NCI-H187 treated with DMSO at 0.1 percent for 48 hours (cell line): Measurements from ENCODE around the gene OSBPL10.

Source experiments
- DNase-seq: peaks from one replicate; lab custom pipeline; 2025; lab: John Stamatoyannopoulos, UW

The OSBPL10 gene

DNA sequence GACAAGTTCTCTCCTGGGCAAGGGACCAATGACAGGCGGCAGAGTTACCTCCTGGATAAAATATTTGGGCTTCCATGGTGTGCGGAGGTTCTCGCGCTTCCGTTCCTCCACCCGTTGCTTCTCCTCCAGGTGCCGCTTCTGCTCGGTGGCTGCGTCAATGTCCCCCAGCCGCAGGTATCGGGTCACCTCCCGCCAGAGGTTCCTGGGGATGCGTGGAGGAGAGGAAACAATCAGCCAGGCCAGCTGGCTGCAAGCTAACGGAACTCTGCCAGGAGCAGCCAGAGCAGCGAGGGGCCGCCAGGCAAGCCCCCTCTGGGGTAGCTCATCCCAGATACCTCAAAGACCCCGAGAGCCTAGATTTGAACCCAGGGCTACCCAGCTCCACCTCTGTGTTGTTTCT is 317.0 kb downstream of the OSBPL10 start:
- DNase-seq: no peak

DNA sequence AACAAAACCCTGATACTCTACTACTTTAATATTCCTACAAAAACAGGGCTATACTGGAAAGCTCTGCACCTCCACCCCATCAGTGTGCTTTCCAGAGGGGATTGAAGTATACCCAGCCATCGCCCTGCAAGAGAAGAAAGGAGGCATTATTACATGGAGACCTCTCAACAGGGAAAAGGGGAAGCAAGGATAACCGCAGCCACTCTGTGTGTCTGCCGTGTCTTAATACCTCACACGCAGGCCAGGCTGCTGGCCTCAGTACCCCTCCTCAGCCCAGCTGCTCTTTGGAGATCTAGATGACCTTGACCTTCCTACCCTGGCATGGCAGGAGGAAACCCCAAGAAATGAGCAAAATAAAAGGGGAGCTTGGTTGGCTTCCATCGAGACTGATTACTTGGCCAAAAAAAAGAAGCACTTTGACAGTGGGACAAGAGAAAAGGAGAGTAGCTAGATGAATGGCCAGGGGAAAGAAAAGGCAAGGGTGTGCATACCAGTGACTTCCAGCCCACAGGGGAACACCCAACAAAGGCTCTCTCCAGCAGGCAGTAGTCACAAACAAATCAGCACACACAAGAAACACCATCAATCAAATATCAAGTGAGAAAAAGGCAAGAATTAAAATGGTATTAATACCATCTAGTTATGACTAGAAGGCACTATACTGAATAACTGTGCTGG is 318.9 kb downstream of the OSBPL10 start:
- DNase-seq: no peak

DNA sequence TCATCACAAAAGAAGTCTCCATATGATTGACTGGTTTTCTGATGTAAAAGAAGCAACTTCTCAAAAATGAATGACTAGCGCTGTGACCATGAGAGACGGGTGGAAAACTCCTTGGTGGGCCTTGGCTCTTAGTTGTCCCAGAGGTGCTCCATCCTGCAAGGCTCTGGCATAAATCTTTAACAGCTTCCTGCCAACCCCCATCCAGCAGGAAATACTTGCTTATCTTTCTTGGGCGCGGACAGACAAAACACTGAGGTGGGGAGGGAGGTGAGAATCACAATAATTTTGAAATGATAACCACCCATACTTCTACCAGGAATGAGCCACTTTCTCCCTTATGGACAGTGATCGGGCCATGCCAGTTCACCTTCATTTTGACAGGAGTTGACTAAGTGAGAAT is 319.8 kb downstream of the OSBPL10 start:
- DNase-seq: no peak

DNA sequence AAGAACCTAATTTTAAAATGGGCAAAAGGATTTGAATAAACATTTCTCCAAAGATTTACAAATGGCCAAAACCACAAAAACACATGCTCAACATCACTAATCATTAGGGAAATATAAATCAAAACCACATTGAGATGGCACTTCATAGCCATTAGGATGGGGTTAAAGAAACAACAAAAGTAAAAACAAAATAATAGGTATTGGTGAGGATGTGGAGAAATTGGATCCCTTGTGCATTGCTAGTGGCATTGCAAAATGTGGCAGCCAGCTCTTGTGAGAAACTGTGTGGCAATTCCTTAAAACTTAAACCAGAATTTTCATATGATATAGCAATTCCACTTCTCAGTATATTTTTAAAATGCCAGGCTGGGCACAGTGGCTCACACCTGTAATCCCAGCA is 321.8 kb downstream of the OSBPL10 start:
- no peak for DNase-seq

DNA sequence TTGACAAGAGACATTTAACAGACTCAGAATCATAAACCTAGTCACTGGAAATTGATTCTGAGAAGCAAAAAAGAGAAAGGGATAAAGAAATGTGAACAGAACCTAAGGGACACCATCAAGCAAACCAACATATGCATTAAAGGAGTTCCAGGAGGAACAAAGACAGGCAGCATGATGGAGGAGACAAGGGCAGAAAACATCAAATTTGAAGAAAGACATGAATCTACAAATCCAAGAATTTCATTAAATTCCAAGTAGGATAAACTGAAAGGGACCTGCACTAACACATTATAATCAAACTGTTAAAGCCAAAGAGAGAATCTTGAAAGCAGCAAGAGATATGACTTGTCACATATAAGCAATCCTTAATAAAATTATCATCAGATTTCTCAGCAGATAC is 326.1 kb downstream of the OSBPL10 start:
- DNase-seq: no peak

DNA sequence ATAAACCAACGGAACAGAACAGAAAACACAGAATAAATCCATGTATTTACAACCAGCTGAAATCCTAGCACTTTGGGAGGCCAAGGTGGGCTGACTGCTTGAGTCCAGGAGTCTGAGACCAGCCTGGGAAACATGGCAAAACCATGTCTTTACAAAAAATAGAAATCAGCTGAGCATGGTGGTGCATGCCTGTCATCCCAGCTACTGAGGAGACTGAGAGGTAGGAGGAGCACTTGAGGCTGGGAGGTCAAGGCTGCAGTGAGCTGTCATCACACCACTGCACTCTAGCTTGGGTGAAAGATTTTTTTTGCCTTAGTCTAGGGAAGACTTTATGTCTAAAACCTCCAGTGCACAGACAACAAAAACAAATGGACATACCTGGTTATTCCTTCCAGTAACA is 327.6 kb downstream of the OSBPL10 start:
- DNase-seq: no peak

DNA sequence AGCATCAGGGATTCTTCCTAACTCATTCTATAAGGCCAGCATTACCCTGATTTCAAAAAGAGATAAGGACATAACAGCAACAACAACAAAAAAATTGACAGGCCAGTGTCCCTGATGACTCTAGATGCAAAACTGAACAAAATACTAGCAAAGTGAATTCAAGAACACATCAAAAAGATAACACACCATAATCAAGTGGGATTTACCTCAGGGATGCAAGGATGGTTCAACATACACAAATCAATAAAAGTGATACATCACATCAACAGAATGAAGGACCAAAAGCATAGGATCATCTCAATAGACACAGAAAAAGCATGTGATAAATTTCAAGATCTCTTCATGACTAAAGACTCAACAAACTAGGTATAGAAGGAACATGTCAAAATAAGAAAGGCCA is 328.8 kb downstream of the OSBPL10 start:
- no peak for DNase-seq

DNA sequence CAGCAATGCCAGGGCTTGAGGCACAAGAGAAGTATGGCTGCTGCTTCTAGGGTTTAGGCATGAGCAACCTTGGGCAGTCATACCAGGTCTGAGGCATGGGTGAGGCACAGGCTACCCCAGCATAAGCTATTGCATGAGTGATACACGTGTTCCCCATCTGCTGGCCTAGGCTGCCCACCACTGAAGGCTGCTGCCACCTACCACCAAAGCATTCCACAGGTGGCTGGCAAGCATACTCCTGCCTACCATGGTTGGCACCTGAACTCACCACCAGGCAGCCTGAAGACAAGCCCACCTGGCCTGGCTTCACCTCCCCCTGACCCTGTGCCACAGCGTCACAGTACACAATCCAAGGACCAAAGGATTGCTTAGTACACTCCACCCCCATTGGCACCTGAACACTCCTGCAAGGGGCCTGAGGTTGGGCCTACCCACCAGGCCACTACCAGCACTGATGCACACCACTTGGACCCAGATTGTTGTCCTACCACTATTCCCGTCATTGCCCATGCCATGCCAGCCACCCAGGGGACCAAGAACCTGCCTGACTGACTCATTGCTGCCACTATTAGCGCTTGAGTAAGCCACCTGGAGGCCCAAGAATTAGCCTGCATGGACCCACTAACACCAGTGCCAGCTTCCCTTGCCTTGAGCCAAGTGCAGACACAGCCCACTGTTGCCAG is 332.6 kb downstream of the OSBPL10 start:
- DNase-seq: no peak

DNA sequence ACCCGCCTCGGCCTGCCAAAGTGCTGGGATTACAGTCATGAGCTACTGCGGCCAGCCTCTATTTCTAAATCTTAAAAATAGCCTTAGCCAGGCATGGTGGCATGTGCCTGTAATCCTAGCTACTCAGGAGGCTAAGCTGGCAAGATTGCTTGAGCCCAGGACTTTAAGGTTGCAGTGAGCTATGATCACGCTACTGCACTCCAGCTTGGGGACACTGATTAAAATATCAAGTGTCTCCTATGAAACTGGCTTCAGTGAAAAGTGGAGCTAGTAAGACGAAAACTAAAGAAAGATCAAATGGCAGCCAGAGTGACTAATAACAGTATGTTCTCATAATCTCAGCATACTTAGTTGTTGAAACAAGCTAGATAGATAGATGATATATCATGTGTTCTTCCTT is 335.8 kb downstream of the OSBPL10 start:
- no peak for DNase-seq

DNA sequence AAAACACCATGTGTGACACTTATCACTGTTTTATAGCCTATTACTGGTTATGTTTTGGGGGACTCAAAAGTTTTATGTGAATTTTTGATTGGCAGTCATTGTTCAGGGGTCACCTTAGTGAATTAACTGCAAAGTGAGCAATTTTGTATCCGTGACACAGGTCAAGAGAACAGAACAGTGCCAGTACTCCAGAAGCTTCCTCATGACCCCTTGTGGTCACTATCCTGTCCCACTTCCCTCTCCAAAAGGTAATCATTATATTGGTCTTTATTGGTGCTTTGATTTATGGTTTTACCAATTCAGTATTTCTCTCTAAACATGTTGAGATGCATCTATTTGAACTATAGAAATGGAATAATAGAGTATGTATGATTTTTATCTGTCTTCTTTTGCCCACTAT is 341.2 kb downstream of the OSBPL10 start:
- DNase-seq: no peak

DNA sequence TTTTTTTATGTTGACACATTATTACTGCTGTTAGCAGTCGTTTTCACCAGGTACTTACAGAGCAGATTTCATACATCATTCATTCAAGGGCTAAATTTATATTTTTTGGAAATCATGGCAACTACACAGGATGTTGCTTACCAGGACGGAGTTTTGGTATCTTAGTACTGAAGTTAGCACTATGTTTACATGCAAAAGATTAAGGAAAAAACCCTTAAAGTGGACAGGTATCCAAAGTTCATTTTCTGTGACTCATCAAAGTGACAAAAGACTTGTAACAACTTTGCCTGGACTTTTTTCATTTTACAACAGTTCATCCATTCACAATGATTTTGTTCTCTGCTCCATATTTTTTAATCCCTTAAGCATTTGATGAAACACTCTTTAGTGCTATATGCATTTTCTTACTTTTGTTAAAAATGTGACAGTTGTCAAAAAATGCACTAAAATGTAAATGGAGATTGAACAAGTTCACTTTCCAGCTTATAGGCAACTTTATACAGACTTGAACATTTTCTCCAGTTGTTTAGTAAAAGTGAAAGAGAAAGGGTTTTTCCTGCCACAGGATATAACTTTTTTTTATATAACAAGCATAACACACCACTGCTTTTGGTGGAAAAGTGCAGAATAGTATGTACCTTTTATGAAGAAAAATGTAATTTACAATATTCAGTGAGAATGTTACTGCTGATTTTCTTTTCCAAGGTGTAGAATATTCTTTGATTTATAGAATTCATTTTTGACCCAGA is 344.2 kb downstream of the OSBPL10 start:
- DNase-seq: no peak

DNA sequence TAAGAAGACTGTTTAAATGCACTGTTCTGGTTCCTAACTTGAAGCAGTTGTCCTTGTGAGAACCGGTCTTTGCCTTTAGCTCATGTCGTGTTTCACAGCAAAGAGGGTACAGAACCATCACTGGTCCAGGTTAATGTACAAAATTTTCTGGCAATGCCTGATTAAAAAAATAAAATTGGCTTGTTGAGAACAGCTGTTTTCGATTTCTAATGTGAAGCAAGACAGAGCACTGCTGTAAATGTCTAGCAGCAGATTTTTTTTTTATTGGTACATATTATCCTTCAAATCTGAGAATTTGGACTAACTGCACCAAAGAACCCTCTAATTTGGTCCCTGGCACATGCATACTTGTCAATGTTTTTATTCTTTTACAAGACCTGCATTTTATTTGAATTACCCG is 345.0 kb downstream of the OSBPL10 start:
- DNase-seq: no peak

DNA sequence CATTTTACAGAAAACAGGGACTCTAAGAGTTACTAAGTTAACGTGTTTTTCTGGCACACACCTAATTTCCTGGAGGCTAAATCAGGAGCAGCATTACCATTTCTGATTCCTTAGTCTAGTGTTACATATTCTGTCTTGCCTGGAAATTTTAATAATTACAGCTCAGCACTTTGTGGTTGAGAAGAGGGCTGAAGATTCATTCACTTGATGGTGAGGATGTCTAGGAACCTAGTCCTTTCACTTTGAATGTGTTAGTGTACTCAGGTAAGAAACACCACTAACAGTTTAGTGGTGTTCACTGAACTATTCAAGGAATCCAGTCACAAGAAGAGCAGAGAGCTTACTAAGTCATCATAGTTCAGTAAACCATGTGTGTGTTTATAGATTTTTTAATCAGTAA is 345.5 kb downstream of the OSBPL10 start:
- DNase-seq: no peak

DNA sequence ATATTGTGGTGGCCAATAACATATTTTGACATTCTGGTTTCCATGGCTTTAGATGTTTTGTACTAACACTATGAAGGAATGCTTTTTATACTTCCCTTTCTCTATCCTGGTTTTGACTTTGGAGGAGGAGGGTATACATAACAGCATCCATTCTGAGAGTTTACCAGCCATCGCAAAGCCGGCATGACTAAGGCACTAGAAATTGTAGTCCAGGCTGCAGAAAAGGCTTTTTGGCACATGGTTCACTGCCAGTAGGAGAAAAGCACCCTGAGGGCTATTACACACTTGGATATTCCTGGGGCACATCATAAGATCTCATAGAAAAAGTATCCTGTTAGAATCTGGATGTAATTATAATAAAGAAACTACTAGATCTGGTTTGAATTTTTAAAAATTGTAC is 346.6 kb downstream of the OSBPL10 start:
- DNase-seq: no peak

DNA sequence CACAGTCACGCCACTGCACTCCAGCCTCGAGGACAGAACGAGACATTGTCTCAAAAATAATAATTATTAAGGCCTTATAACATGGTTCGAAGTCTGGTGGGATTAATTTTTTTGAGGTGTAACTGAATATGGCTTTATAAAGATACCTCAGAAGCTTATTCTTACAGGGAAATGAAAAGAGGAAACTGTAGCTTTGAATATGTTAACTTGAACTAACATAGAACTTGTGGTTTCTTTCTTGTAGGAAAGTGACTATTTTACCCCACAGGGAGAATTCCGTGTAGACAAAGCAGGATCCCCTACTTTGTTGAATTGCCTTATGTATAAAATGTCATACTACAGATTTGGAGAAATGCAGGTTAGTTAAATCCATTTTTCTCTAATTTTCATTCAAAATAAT is 352.0 kb downstream of the OSBPL10 start:
- no peak for DNase-seq

DNA sequence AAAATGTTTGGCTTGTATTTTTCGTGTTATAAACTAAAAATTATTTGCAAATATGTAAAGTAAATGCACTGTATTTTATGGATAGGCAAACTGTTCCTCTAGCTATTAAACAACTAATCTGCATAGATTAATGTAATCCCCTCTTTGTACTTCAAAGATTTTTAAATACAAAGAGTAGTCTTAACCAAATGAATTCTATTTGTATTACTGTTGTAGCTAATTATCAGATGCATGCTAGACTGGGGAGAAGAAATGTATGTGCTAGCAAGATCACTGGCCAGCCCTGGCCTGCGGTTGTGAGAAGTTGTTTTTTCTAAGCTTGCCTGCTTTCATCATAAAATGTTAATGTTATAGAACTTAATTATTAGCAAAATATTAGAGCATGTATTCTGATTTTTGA is 355.7 kb downstream of the OSBPL10 start:
- no peak for DNase-seq

DNA sequence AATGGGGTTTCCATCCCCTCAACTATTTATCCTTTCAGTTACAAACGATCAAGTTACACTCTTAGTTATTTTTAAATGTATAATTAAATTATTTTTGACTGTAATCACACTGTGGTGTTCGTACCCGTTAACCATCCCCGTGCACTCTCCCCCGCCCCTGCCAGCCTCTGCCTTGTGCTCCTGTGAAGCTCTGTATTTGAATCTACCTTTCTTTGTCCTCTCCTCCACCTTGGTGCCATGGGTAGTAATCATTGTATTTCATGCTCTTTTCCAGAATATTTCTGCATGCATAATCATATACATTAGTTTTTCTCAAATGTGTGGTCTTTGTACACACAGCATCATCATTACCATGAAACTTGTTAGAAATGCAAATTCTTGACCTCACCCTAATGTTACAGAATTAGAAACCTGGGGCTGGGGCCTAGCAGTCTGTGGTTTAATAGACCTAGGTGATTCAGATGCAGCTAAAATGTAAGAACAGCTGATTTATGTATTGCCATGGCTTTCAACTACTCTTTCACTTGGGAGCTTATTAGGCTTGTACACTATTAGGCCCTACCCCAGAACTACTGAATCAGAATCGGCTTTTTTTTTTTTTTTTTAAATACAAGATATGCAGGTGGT is 356.9 kb downstream of the OSBPL10 start:
- no peak for DNase-seq

DNA sequence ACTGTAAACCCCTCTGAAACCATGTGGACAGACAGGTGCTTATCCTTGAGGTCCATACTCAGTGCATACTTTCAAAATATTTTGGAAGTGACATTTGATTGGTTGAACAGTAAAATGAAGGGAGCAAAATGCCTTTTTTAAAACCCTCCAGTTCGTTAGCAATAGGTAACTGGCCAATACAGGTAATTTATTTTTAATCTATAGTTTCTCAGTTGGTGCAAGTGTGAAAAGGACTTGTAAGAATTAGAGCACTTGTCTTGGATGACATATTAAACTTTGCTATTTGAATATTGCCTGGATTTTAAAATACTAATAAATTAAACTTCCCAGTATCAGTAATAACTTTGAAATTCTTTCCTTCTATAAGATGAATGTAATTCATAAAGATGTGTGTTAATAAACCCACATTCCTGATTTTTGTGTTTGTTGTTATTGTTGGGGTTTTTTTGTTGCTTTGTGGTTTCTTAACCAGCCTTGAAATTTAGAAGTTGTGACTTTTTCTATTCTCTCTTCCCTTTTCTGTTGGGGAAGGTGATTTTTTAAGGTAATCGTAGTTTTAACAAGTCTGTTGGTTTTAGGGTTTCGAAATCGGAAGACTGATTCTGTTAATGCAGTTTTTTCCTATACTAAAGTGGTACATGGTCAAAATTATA is 358.3 kb downstream of the OSBPL10 start:
- no peak for DNase-seq

DNA sequence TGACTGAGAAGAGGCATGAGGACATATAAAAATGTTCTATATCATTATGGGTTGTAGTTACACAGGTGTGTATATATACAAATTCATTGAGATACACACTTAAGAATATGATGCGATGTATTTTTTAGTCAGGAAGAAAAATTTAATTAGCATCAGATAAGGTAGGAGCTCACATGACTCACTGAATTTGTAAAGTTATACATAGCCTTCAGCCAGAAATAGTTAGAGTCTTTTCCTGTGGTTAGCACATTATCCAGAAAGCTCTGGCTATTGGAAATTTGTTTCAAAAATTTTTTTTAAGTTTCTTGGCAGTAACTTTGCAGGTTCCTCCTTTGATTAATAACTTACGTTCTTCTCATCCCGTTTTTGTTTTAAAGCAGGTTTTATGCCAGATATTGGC is 359.7 kb downstream of the OSBPL10 start:
- no peak for DNase-seq

DNA sequence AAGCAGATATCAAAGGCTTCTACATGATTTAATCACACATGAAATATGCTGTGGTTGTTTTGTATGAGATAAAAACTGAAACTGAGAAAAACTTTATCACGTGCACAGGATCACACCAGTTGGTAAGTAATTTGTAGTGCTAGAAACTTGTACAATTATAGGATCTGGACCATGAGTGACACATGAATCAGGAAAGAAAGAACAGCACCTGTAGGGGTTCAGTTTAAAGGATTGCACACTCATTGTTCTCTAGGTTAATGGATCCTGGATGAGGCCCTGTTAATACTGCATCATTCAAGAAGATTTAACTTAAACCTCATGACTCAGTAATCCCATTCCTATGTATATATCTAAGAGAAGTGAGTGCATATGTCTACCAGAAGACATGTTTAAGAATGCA is 360.4 kb downstream of the OSBPL10 start:
- DNase-seq: no peak

DNA sequence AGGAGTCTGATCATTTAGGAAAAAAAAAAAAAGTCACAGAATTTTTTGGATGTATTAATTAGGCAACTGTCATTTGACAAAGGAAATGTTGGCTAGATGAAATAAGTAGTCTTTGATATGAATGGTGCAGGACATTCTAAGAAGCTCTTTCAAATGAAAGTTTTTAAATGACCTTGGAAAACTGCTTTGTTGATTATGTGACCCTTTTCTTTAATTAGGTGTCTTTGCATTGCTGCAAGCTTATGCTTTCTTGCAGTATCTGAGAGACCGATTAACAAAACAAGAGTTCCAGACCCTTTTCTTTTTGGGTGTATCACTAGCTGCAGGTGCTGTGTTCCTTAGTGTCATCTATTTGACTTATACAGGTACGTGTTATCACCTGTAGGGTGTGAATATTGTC is 364.4 kb downstream of the OSBPL10 start:
- DNase-seq: no peak
